Stimulated activated CD4-positive, alpha-beta T cell treated with anti-CD3 and anti-CD28 coated beads, Interleukin-15, amount 100 ng/mL, for 24 hours (primary cell): ENCODE measurements around the gene PDLIM5.

Experiments used
- DNase-seq: peaks from one replicate; pipeline ENCODE4 v3.0.0-alpha.2; 2020

The PDLIM5 gene

GRCh38 chr4:94566420-94566819 is 114.7 kb downstream of the PDLIM5 start:
- no peak for DNase-seq

- DNase-seq = no peak
Observed at GRCh38 chr4:94567811-94568210, 116.1 kb downstream of the PDLIM5 start.

GRCh38 chr4:94570558-94570957 is 118.8 kb downstream of the PDLIM5 start:
- no peak for DNase-seq

- no peak for DNase-seq
Observed at GRCh38 chr4:94571298-94571697, 119.6 kb downstream of the PDLIM5 start.

- DNase-seq = no peak
Observed at GRCh38 chr4:94571715-94572114, 120.0 kb downstream of the PDLIM5 start.

GRCh38 chr4:94574050-94574449 is 122.3 kb downstream of the PDLIM5 start:
- DNase-seq = no peak

GRCh38 chr4:94574616-94575015 is 122.9 kb downstream of the PDLIM5 start:
- no peak for DNase-seq

- no peak for DNase-seq
Observed at GRCh38 chr4:94575652-94576051, 123.9 kb downstream of the PDLIM5 start.

- DNase-seq = no peak
Observed at GRCh38 chr4:94576210-94576609, 124.5 kb downstream of the PDLIM5 start.

- no peak for DNase-seq
Observed at GRCh38 chr4:94577136-94577535, 125.4 kb downstream of the PDLIM5 start.

- no peak for DNase-seq
Observed at GRCh38 chr4:94578195-94578594, 126.5 kb downstream of the PDLIM5 start.

GRCh38 chr4:94581766-94582165 is 130.0 kb downstream of the PDLIM5 start:
- no peak for DNase-seq

- DNase-seq = no peak
Observed at GRCh38 chr4:94582517-94582916, 130.8 kb downstream of the PDLIM5 start.

- DNase-seq = no peak
Observed at GRCh38 chr4:94583914-94584641, 132.3 kb downstream of the PDLIM5 start.

GRCh38 chr4:94588896-94589693 is 137.4 kb downstream of the PDLIM5 start:
- no peak for DNase-seq

GRCh38 chr4:94590493-94590892 is 138.8 kb downstream of the PDLIM5 start:
- DNase-seq = no peak

- DNase-seq = no peak
Observed at GRCh38 chr4:94591289-94591688, 139.5 kb downstream of the PDLIM5 start.

- DNase-seq = no peak
Observed at GRCh38 chr4:94595013-94595412, 143.3 kb downstream of the PDLIM5 start.

- DNase-seq = no peak
Observed at GRCh38 chr4:94595880-94596483, 144.2 kb downstream of the PDLIM5 start.

GRCh38 chr4:94598758-94599157 is 147.0 kb downstream of the PDLIM5 start:
- no peak for DNase-seq

- DNase-seq = no peak
Observed at GRCh38 chr4:94603170-94603747, 151.5 kb downstream of the PDLIM5 start.

GRCh38 chr4:94605241-94605805 is 153.6 kb downstream of the PDLIM5 start:
- no peak for DNase-seq

- no peak for DNase-seq
Observed at GRCh38 chr4:94610145-94610544, 158.4 kb downstream of the PDLIM5 start.
